HepG2 (cell line): Measurements from ENCODE around the gene TAL2. TPM values are rescaled to one million over a fixed set of nuclear protein-coding genes. Genes with fewer than 3 reads are reported as not detected.

Experiments
- ATAC-seq: fragments of 200-7000 bp; cut with Tn5 transposase; 3 replicates; pipeline ENCODE4 v1.9.1; 2020; ENCODE audit warnings: mild to moderate bottlenecking, moderate library complexity
- BruUV-seq: library from RNA; stranded (reverse); fragments of 400-500 nt; replicated peaks from 2 replicates; lab custom pipeline; 2021; lab: Mats Ljungman, UMichigan
- CTCF ChIA-PET: fragments of 300-600 bp; formaldehyde crosslinking; extraction: SDS; loops from one replicate; lab custom pipeline; 2021; ENCODE audit warnings: low total read pairs, inconsistent platforms, low intra/inter-chr PET ratio; lab: Yijun Ruan, JAX
- POLR2A ChIA-PET: fragments of 350-600 bp; sonication (Branson Sonifier 250); formaldehyde crosslinking; loops from one replicate; lab custom pipeline; 2020; ENCODE audit warnings: antibody characterized with exemption, inconsistent platforms; lab: Yijun Ruan, JAX
- DNase-seq: peaks from one replicate; pipeline ENCODE4 v3.0.0-alpha.2; 2015; ENCODE audit warnings: low spot score
- FAIRE-seq: peaks from 3 replicates; lab custom pipeline; 2011; peaks lifted over from hg19 to GRCh38; lab: Jason Lieb, UNC
- H2AFZ ChIP-seq: one replicate; pipeline ENCODE4 v1.6.1; 2011; ENCODE audit warnings: low read length, inconsistent platforms
- H3K27ac ChIP-seq: fragments of 300-600 bp; 3 replicates; pipeline ENCODE4 v1.8.0; 2011; ENCODE audit warnings: mixed run types, mild to moderate bottlenecking, mixed read lengths, low read length, inconsistent platforms; ENCODE audit not compliant: insufficient read depth; ENCODE audit errors: extremely low read length
- H3K27me3 ChIP-seq, 2 experiments: fragments of 200-600 bp in 1 of 2; 2 replicates in 1 of 2; 3 replicates in 1 of 2; pipeline versions ENCODE4 v1.6.0 to v1.8.0; 2011; ENCODE audit warnings: low read length in 2 of 2, mild to moderate bottlenecking in 2 of 2, moderate library complexity in 2 of 2, inconsistent platforms in 1 of 2; ENCODE audit not compliant: insufficient read depth in 2 of 2, control insufficient read depth in 1 of 2
- H3K36me3 ChIP-seq, 2 experiments: fragments of 200-600 bp in 1 of 2; replicated peaks in 1 of 2; 2 replicates in 1 of 2; 3 replicates in 1 of 2; pipeline versions ENCODE4 v1.5.1 to v1.8.0; 2011; ENCODE audit warnings: low read length in 2 of 2, inconsistent platforms in 1 of 2; ENCODE audit not compliant: insufficient read depth in 2 of 2, control insufficient read depth in 1 of 2
- H3K4me1 ChIP-seq: 2 replicates; pipeline ENCODE4 v1.5.1; 2012; ENCODE audit warnings: low read length, inconsistent platforms; ENCODE audit not compliant: insufficient read depth
- H3K4me2 ChIP-seq: 2 replicates; pipeline ENCODE4 v1.6.0; 2011; ENCODE audit warnings: low read depth, low read length, inconsistent platforms
- H3K4me3 ChIP-seq, 3 experiments: fragments of 200-600 bp in 1 of 3; sonication (generic), shearing (Covaris generic) in 1 of 3; replicated peaks in 1 of 3; 2 replicates each; pipeline ENCODE4 v1.5.1; 2011 to 2016; ENCODE audit warnings: low read length in 3 of 3, inconsistent platforms in 2 of 3, low read depth in 2 of 3, mild to moderate bottlenecking in 2 of 3, control low read depth in 1 of 3, mixed read lengths in 1 of 3; ENCODE audit not compliant: insufficient read depth in 1 of 3
- H3K79me2 ChIP-seq: one replicate; pipeline ENCODE4 v1.6.1; 2011; ENCODE audit warnings: low read length, inconsistent platforms; ENCODE audit not compliant: insufficient read depth
- H3K9ac ChIP-seq: 2 replicates; pipeline ENCODE4 v1.6.0; 2011; ENCODE audit warnings: mild to moderate bottlenecking, low read depth, low read length, inconsistent platforms; ENCODE audit not compliant: insufficient read depth
- H3K9me3 ChIP-seq: 2 replicates; pipeline ENCODE4 v1.5.1; 2012; ENCODE audit warnings: mild to moderate bottlenecking, low read length
- H4K20me1 ChIP-seq: 2 replicates; pipeline ENCODE4 v1.6.0; 2011; ENCODE audit warnings: inconsistent platforms, mild to moderate bottlenecking, low read length, moderate library complexity; ENCODE audit not compliant: insufficient read depth
- ARNTL ChIP-seq: sonication (generic); formaldehyde crosslinking; IDR thresholded peaks from 2 replicates; pipeline ENCODE4 v1.4.0; 2020; ENCODE audit warnings: mild to moderate bottlenecking, missing genetic modification reagents
- FOSL1 ChIP-seq: sonication (generic); formaldehyde crosslinking; IDR thresholded peaks from 2 replicates; pipeline ENCODE4 v1.9.0; 2021; ENCODE audit warnings: missing genetic modification reagents, borderline replicate concordance
- KLF12 ChIP-seq: sonication (generic); formaldehyde crosslinking; IDR thresholded peaks from 2 replicates; pipeline ENCODE4 v1.4.0; 2020; ENCODE audit warnings: missing genetic modification reagents, borderline replicate concordance
- KLF16 ChIP-seq, 2 experiments: sonication (generic) in 1 of 2; formaldehyde crosslinking in 1 of 2; IDR thresholded peaks; 2 replicates each; pipeline versions ENCODE4 v1.6.1 to v1.8.0; 2016 to 2023; ENCODE audit warnings: missing genetic modification reagents in 2 of 2, missing compliant biosample characterization in 1 of 2
- SRSF1 ChIP-seq: fragments of 200-400 bp; formaldehyde crosslinking; optimal IDR thresholded peaks from 2 replicates; pipeline ENCODE3; 2017; ENCODE audit warnings: mild to moderate bottlenecking, low read depth, low read length, moderate library complexity
- SSRP1 ChIP-seq: IDR thresholded peaks from 2 replicates; pipeline ENCODE4 v1.6.1; 2016; ENCODE audit warnings: control low read depth
- ZNF235 ChIP-seq: sonication (generic); formaldehyde crosslinking; IDR thresholded peaks from 2 replicates; pipeline ENCODE4 v1.8.1; 2023; ENCODE audit warnings: mild to moderate bottlenecking, missing genetic modification reagents, borderline replicate concordance
- ZNF317 ChIP-seq: sonication (generic); formaldehyde crosslinking; IDR thresholded peaks from 2 replicates; pipeline ENCODE4 v1.5.0; 2020; ENCODE audit warnings: mild to moderate bottlenecking, missing genetic modification reagents
- ZNF484 ChIP-seq: sonication (generic); formaldehyde crosslinking; IDR thresholded peaks from 2 replicates; pipeline ENCODE4 v1.5.1; 2020; ENCODE audit warnings: mild to moderate bottlenecking, low read depth, missing genetic modification reagents, borderline replicate concordance
- ZNF644 ChIP-seq: IDR thresholded peaks from 2 replicates; pipeline ENCODE4 v1.6.1; 2016; ENCODE audit warnings: low read depth
- ZNF674 ChIP-seq: sonication (generic); formaldehyde crosslinking; IDR thresholded peaks from 2 replicates; pipeline ENCODE4 v1.5.0; 2020; ENCODE audit warnings: low read depth, mild to moderate bottlenecking, missing genetic modification reagents
- ZSCAN21 ChIP-seq: sonication (generic); formaldehyde crosslinking; IDR thresholded peaks from 2 replicates; pipeline ENCODE4 v1.8.0; 2022; ENCODE audit warnings: mild to moderate bottlenecking, missing genetic modification reagents, moderate library complexity, borderline replicate concordance
- WGBS: methylation state at CpG from one replicate; pipeline ENCODE4 v1.1.6; 2017; ENCODE audit warnings: low lambda C conversion rate; 5-methylcytosine and 5-hydroxymethylcytosine counted together
- in situ Hi-C: cut with HindIII; loops from 2 replicates; pipeline ENCODE4 v1.10.0; 2017; ENCODE audit warnings: low pct_unique_long_range_greater_than_20kb; ENCODE audit not compliant: extremely low pct_ligation_motif_present
- intact Hi-C: fragments of 100-400 bp; cut with micrococcal nuclease; formaldehyde crosslinking; loops from one replicate; pipeline ENCODE4 v1.10.0; 2022; ENCODE audit not compliant: unreplicated experiment
- polyA plus RNA-seq, 8 experiments: library from polyadenylated mRNA; depleted of rRNA in 3 of 8; stranded (reverse) in 7 of 8; unstranded in 1 of 8; fragments of >200 nt; fragmentation: Illumina TruSeq in 4 of 8; extraction: Trizol in 4 of 8; gene quantifications; 2 replicates each; pipeline versions ENCODE4 v1.2.1 to v1.2.3, GENCODE V29; 2011 to 2016; ENCODE audit warnings: low read depth in 4 of 8, missing spikeins in 1 of 8, mixed read lengths in 1 of 8; ENCODE audit not compliant: insufficient read depth in 1 of 8
- total RNA-seq, 5 experiments: library from RNA; depleted of rRNA; stranded (reverse); fragments of >200 nt; fragmentation: Illumina TruSeq; extraction: Trizol; gene quantifications; 2 replicates each; pipeline ENCODE4 v1.2.3, GENCODE V29; 2016; ENCODE audit warnings: low read depth in 1 of 5
- TF ChIP-seq, protein P1 (sequence below): sonication (generic); formaldehyde crosslinking; IDR thresholded peaks from 2 replicates; pipeline ENCODE4 v1.4.0; 2020; ENCODE audit warnings: missing genetic modification reagents
- TF ChIP-seq, protein P2 (sequence below): sonication (generic); formaldehyde crosslinking; IDR thresholded peaks from 2 replicates; pipeline ENCODE4 v1.8.0; 2022; ENCODE audit warnings: mild to moderate bottlenecking, missing genetic modification reagents, borderline replicate concordance
- TF ChIP-seq, protein P3 (sequence below): sonication (generic); formaldehyde crosslinking; IDR thresholded peaks from 2 replicates; pipeline ENCODE4 v1.4.0; 2020; ENCODE audit warnings: missing genetic modification reagents, borderline replicate concordance

TAL2 gene
- total and polyA plus RNA-seq, 2 of the 13 experiments (the other 11 are each of a cell fraction or from before 2014, with no cell fraction given): 0.22 TPM; not detected in 1

DNA sequence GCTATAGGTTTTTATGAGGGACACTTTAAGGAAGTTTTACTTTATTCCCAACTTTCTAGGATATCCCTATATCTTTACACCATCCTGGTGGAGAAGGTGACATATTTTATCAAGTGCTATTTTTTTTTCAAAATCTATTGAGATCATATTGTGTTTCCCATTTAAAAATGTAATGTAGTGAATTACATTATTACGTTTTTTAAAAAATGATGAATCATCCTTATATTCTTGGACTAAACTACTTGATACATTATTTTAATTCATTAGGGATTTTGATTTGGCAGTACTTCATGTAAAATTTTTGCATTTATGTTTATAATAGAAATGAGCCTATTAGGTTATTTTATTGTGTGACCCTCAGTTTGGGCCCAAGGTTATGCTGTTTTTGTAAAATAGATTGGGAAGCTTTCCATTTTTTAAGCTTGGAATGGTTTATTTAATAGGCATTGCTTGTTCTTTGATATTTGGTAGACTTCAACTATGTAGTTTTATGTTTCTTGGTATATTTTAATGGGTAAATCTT lies 36.2 kb downstream of the TAL2 start:
- ChIA-PET POLR2A (no interaction called here), CTCF (no interaction called here)
- Histone ChIP-seq H3K36me3 (no peaks in the 10 kb centered on the region), H3K4me2 (no peak overlapping the region), H2AFZ (no peak overlapping the region), H3K4me1 (peaks cover 36% of the 10 kb centered on the region)
- intact Hi-C loops (loop anchor here (10.0 kb wide), 1 partner anchor 254 kb away; the partner anchor contains the start of gene FSD1L), in situ Hi-C loops (no loop called here)
- BruUV-seq: no TSS peak
- TF ChIP-seq ZNF317 (CRISPR knock-in tag): no peak
- TF ChIP-seq ZSCAN21: no peak
- TF ChIP-seq ZNF235: no peak
- no peak for TF ChIP-seq SSRP1 (CRISPR knock-in tag)
- no peak for TF ChIP-seq SRSF1
- TF ChIP-seq FOSL1 (CRISPR knock-in tag): no peak
- no peak for TF ChIP-seq ZNF674 (CRISPR knock-in tag)
- TF ChIP-seq, protein P1, sequence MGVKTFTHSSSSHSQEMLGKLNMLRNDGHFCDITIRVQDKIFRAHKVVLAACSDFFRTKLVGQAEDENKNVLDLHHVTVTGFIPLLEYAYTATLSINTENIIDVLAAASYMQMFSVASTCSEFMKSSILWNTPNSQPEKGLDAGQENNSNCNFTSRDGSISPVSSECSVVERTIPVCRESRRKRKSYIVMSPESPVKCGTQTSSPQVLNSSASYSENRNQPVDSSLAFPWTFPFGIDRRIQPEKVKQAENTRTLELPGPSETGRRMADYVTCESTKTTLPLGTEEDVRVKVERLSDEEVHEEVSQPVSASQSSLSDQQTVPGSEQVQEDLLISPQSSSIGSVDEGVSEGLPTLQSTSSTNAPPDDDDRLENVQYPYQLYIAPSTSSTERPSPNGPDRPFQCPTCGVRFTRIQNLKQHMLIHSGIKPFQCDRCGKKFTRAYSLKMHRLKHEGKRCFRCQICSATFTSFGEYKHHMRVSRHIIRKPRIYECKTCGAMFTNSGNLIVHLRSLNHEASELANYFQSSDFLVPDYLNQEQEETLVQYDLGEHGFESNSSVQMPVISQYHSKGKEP (CRISPR knock-in tag): no peak
- no peak for TF ChIP-seq ARNTL (CRISPR knock-in tag)
- no peak for TF ChIP-seq KLF16 (CRISPR knock-in tag; IDR thresholded peaks at IDR 0.05)
- TF ChIP-seq, protein P2, sequence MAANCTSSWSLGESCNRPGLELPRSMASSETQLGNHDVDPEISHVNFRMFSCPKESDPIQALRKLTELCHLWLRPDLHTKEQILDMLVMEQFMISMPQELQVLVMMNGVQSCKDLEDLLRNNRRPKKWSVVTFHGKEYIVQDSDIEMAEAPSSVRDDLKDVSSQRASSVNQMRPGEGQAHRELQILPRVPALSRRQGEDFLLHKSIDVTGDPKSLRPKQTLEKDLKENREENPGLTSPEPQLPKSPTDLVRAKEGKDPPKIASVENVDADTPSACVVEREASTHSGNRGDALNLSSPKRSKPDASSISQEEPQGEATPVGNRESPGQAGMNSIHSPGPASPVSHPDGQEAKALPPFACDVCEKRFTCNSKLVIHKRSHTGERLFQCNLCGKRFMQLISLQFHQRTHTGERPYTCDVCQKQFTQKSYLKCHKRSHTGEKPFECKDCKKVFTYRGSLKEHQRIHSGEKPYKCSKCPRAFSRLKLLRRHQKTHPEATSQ (CRISPR knock-in tag): no peak
- TF ChIP-seq ZNF484 (CRISPR knock-in tag): no peak
- no peak for TF ChIP-seq ZNF644 (CRISPR knock-in tag)
- TF ChIP-seq, protein P3, sequence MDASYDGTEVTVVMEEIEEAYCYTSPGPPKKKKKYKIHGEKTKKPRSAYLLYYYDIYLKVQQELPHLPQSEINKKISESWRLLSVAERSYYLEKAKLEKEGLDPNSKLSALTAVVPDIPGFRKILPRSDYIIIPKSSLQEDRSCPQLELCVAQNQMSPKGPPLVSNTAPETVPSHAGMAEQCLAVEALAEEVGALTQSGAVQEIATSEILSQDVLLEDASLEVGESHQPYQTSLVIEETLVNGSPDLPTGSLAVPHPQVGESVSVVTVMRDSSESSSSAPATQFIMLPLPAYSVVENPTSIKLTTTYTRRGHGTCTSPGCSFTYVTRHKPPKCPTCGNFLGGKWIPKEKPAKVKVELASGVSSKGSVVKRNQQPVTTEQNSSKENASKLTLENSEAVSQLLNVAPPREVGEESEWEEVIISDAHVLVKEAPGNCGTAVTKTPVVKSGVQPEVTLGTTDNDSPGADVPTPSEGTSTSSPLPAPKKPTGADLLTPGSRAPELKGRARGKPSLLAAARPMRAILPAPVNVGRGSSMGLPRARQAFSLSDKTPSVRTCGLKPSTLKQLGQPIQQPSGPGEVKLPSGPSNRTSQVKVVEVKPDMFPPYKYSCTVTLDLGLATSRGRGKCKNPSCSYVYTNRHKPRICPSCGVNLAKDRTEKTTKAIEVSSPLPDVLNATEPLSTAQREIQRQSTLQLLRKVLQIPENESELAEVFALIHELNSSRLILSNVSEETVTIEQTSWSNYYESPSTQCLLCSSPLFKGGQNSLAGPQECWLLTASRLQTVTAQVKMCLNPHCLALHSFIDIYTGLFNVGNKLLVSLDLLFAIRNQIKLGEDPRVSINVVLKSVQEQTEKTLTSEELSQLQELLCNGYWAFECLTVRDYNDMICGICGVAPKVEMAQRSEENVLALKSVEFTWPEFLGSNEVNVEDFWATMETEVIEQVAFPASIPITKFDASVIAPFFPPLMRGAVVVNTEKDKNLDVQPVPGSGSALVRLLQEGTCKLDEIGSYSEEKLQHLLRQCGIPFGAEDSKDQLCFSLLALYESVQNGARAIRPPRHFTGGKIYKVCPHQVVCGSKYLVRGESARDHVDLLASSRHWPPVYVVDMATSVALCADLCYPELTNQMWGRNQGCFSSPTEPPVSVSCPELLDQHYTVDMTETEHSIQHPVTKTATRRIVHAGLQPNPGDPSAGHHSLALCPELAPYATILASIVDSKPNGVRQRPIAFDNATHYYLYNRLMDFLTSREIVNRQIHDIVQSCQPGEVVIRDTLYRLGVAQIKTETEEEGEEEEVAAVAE: no peak
- TF ChIP-seq KLF12 (CRISPR knock-in tag): no peak
- TF ChIP-seq, all 625 proteins: peak for 0
- H4K20me1 ChIP-seq: no peaks in the 10 kb centered on the region
- no peak overlapping the region for H3K9ac ChIP-seq
- H3K79me2 ChIP-seq: peaks cover 36% of the 10 kb centered on the region
- H3K4me3 ChIP-seq: no peak overlapping the region
- DNase-seq: no peak
- no peaks in the 10 kb centered on the region for H3K9me3 ChIP-seq
- no peak for FAIRE-seq
- H3K27ac ChIP-seq: no peak overlapping the region
- no peaks in the 10 kb centered on the region; a peak in 1 of 5 replicates for H3K27me3 ChIP-seq
- WGBS: 97% methylated on average over 1 of the region's 1 CpG
- ATAC-seq: no peak
